ENCODE results near the gene P2RY1.

DNA sequence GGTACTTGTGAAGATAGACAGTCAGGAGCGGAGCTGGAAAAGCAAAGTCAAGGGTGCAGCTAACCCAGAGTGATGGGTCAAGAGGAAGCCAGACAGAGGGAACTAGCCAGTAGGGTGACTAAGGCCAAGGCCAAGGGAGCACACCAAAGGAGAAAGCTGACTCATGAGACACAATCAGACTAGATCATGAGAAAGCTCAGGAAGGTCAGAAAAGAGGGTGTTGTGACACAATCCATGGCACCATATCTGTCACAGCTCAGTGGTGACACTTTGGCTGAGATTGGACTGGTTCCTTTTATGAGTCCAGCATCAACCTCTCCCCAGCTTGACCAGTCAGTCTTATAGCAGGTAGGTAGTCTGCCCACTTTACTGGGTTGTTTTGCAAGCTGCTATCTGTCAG is 22.2 kb downstream of the P2RY1 start:
- TF ChIP-seq, protein P1, sequence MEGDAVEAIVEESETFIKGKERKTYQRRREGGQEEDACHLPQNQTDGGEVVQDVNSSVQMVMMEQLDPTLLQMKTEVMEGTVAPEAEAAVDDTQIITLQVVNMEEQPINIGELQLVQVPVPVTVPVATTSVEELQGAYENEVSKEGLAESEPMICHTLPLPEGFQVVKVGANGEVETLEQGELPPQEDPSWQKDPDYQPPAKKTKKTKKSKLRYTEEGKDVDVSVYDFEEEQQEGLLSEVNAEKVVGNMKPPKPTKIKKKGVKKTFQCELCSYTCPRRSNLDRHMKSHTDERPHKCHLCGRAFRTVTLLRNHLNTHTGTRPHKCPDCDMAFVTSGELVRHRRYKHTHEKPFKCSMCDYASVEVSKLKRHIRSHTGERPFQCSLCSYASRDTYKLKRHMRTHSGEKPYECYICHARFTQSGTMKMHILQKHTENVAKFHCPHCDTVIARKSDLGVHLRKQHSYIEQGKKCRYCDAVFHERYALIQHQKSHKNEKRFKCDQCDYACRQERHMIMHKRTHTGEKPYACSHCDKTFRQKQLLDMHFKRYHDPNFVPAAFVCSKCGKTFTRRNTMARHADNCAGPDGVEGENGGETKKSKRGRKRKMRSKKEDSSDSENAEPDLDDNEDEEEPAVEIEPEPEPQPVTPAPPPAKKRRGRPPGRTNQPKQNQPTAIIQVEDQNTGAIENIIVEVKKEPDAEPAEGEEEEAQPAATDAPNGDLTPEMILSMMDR (IDR thresholded peaks at IDR 0.05) = no peak
- no peak for TF ChIP-seq POLR2A (IDR thresholded peaks at IDR 0.05)

All from suprapubic skin (tissue), 3 donors.